GM12873 (cell line): ENCODE results near the gene ZBTB42.
A peak's percentile ranks its signal among the peaks of the same experiment; 100 is the strongest.

Source experiments
- TF ChIP-seq, protein P1 (sequence below): IDR thresholded peaks from 2 replicates; pipeline ENCODE4 v1.5.1; 2012; ENCODE audit warnings: low read depth, mild to moderate bottlenecking, moderate library complexity, low read length, control low read depth; ENCODE audit not compliant: insufficient read depth; ENCODE audit errors: missing control alignments

ZBTB42 gene

GRCh38 chr14:104766256-104766862 is 34.5 kb upstream of the ZBTB42 start:
- TF ChIP-seq, protein P1, sequence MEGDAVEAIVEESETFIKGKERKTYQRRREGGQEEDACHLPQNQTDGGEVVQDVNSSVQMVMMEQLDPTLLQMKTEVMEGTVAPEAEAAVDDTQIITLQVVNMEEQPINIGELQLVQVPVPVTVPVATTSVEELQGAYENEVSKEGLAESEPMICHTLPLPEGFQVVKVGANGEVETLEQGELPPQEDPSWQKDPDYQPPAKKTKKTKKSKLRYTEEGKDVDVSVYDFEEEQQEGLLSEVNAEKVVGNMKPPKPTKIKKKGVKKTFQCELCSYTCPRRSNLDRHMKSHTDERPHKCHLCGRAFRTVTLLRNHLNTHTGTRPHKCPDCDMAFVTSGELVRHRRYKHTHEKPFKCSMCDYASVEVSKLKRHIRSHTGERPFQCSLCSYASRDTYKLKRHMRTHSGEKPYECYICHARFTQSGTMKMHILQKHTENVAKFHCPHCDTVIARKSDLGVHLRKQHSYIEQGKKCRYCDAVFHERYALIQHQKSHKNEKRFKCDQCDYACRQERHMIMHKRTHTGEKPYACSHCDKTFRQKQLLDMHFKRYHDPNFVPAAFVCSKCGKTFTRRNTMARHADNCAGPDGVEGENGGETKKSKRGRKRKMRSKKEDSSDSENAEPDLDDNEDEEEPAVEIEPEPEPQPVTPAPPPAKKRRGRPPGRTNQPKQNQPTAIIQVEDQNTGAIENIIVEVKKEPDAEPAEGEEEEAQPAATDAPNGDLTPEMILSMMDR: no peak

DNA sequence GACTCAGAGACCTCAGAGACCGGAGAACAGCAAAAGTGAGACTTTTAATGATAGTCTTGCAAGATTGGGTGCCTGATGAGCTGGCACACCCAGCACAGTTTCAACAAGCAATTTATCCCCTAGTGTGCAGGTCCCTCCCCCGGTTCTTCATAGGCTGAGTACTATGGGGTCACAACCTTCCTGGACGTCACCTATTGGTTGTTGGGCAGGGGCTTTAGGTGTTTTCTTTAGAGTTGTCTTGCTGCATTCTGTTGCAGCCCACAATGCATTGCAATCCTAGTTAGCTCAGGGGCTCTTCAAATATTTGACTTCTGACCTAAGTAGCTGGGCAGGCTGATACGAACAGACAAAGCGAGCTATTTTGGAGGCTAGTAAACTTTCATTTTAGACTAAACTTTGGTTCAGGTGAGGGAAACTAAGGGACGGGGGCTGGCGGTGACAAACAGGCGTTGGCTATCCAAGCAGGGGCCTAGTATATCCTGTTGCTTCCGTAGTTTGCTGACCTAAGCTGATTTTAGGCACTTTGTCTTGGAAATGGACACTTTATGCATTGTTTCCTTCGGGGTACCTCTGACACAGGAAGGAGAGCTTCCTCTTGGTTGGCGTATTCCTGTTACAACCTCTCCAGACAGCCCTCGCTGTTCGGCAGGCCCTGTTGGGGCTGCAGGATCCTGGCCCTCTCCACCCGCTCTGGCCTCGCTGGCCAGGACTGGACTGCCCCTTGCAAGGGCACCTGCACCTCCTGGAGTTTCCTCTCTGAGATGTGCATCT is 33.9 kb upstream of the ZBTB42 start:
- TF ChIP-seq, protein P1: no peak

DNA sequence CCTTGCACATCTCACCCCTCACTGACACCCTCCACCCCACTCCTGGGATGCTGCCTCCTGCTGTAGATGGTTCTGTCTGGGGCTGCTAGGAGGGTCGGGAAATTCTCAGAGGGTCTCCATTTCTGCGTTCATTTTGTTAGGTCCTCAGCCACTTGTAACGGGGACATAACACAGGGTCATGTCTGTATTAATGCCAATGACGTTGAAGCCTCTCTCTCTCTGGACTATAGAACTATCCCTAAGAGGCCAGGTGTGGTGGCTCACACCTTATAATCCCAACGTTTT is 33.3 kb upstream of the ZBTB42 start:
- TF ChIP-seq, protein P1: no peak

- TF ChIP-seq, protein P1: peak; percentile 93
Measured at GRCh38 chr14:104768437-104769323, 32.2 kb upstream of the ZBTB42 start.

GRCh38 chr14:104769324-104770071 is 31.4 kb upstream of the ZBTB42 start:
- TF ChIP-seq, protein P1: no peak

DNA sequence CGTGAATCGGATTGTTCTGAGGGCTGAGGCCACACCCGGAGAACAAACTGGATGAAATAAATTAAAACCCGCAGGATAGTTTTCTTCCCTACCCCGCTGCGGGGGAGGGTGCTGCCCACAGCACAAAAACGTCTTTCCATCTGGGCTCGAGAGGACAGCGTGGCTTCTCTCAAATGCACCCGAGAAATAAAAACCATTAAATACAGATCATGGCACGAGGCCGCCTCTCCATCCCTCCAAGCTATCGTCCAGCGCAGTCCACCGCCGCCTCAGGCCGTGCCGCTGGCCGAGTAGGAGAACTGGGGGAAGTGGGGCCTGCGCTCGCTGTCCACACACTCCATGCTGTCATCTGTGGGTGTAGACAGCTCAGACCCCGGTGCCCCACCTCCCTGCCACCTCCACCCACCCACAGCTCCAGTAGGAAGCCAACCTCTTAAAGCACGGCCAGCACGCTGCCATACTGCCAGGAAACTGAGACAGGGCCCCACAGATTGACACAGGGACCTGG is 30.8 kb upstream of the ZBTB42 start:
- TF ChIP-seq, protein P1: no peak
